CD4-positive, alpha-beta T cell (primary cell): ENCODE measurements around the gene ARFRP1. TPM values are rescaled to one million over a fixed set of nuclear protein-coding genes. Genes with fewer than 3 reads are reported as not detected.

Source experiments
- ATAC-seq: fragments of 200-7000 bp; cut with Tn5 transposase; one replicate; pipeline ENCODE4 v1.10.0; 2022; ENCODE audit warnings: mild to moderate bottlenecking; ENCODE audit not compliant: poor library complexity
- CTCF ChIA-PET: fragments of 350-600 bp; sonication (Branson Sonifier 250); formaldehyde crosslinking; loops from one replicate; lab custom pipeline; 2021; ENCODE audit warnings: antibody characterized with exemption, inconsistent platforms; lab: Charles Lee
- POLR2A ChIA-PET: fragments of 350-600 bp; sonication (Branson Sonifier 250); formaldehyde crosslinking; loops from one replicate; lab custom pipeline; 2021; ENCODE audit warnings: antibody characterized with exemption, inconsistent platforms; lab: Charles Lee
- DNase-seq, 14 experiments: peaks; one replicate each; pipeline ENCODE4 v3.0.0-alpha.2; 2013 to 2020; ENCODE audit warnings: mixed read lengths in 2 of 14
- H3K27ac ChIP-seq, 2 donors: one replicate each; pipeline versions ENCODE4 v1.5.1 to v1.7.0; 2013; ENCODE audit warnings: low read length in 2 of 2, low read depth in 1 of 2, mild to moderate bottlenecking in 1 of 2
- H3K27me3 ChIP-seq, 2 experiments: 1 replicate in 1 of 2; 2 replicates in 1 of 2; pipeline versions ENCODE4 v1.6.1 to v1.7.0; 2013; ENCODE audit warnings: low read length in 2 of 2, control low read depth in 1 of 2, mild to moderate bottlenecking in 1 of 2, moderate library complexity in 1 of 2; ENCODE audit not compliant: insufficient read depth in 2 of 2, control insufficient read depth in 1 of 2
- H3K36me3 ChIP-seq: one replicate; pipeline ENCODE4 v1.6.1; 2013; ENCODE audit warnings: low read length, control low read depth; ENCODE audit not compliant: insufficient read depth
- H3K4me1 ChIP-seq: one replicate; pipeline ENCODE4 v1.6.1; 2013; ENCODE audit warnings: low read length, control low read depth; ENCODE audit not compliant: insufficient read depth
- H3K4me3 ChIP-seq: one replicate; pipeline ENCODE4 v1.5.1; 2013; ENCODE audit warnings: mild to moderate bottlenecking, low read length, moderate library complexity
- H3K9me3 ChIP-seq, 2 experiments: 1 replicate in 1 of 2; 2 replicates in 1 of 2; pipeline versions ENCODE4 v1.6.1 to v1.7.0; 2013; ENCODE audit warnings: low read length in 2 of 2, mild to moderate bottlenecking in 2 of 2, control low read depth in 1 of 2, moderate library complexity in 1 of 2; ENCODE audit not compliant: control insufficient read depth in 1 of 2, insufficient read depth in 1 of 2
- H3K27ac Mint-ChIP-seq: one replicate; pipeline ENCODE4 v1.8.0; 2020; ENCODE audit warnings: mixed read lengths
- H3K27me3 Mint-ChIP-seq: one replicate; pipeline ENCODE4 v1.8.0; 2021; ENCODE audit warnings: mixed read lengths
- H3K36me3 Mint-ChIP-seq: one replicate; pipeline ENCODE4 v1.8.0; 2021; ENCODE audit warnings: low read depth, mixed read lengths
- H3K4me1 Mint-ChIP-seq: one replicate; pipeline ENCODE4 v1.8.0; 2021; ENCODE audit warnings: low read depth, mixed read lengths
- H3K4me3 Mint-ChIP-seq: one replicate; pipeline ENCODE4 v1.8.0; 2020; ENCODE audit warnings: mild to moderate bottlenecking, mixed read lengths
- H3K9me3 Mint-ChIP-seq: one replicate; pipeline ENCODE4 v1.8.0; 2020; ENCODE audit warnings: mixed read lengths
- intact Hi-C, 2 experiments: fragments of 100-400 bp; cut with DNase I in 1 of 2; cut with micrococcal nuclease in 1 of 2; formaldehyde crosslinking; loops; one replicate each; pipeline versions ENCODE4 v1.15.1 to v1.9.0; 2023 to 2025; cut with DNase I, micrococcal nuclease
- total RNA-seq, 174 experiments: library from RNA in 2 of 174; stranded (reverse) in 2 of 174; gene quantifications; one replicate each; pipeline ENCODE4 v1.2.3 and lab custom pipeline; 2021 to 2026
- TF ChIP-seq, protein P1 (sequence below): fragments of 200-600 bp; IDR thresholded peaks from one replicate; pipeline ENCODE4 v1.8.0; 2022; ENCODE audit warnings: antibody characterized with exemption, mild to moderate bottlenecking

Gene ARFRP1
- total RNA-seq, 2 experiments from 2014 or later = 34.5 to 35.7 TPM

- CTCF ChIA-PET = no interaction called here
- H3K27me3 Mint-ChIP-seq = no peaks in the 10 kb centered on the region
Measured at GRCh38 chr20:63754008-63754407, 46.2 kb upstream of the ARFRP1 start.

DNA sequence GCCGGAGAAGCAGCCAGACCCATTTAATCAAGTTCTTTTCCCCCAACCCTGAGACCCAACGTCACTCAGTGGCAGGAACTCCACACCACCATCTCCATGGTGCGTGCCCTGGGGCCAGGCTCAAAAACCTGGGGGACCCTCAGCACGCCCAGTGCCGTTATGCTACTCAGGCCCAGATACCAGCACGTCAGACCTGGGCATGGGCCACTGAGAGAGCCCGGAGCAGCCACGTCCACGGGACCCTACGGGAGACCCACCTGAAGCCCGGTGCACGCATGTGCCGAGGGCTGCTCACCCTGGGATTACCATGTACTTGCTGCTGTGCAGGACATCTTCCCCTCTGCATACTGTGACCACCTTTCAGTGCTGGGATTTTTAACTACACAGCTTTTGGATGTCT lies 45.6 kb upstream of the ARFRP1 start:
- Mint-ChIP-seq H3K27ac (no peak overlapping the region), H3K36me3 (no peaks in the 10 kb centered on the region), H3K27me3 (no peaks in the 10 kb centered on the region), H3K4me1 (peaks cover 41% of the 10 kb centered on the region), H3K4me3 (no peak overlapping the region), H3K9me3 (no peaks in the 10 kb centered on the region)
- Histone ChIP-seq H3K9me3 (no peaks in the 10 kb centered on the region), H3K4me1 (peaks cover 37% of the 10 kb centered on the region), H3K27me3 (no peaks in the 10 kb centered on the region), H3K36me3 (no peaks in the 10 kb centered on the region), H3K4me3 (no peak overlapping the region), H3K27ac (no peak overlapping the region)
- no peak for ATAC-seq
- ChIA-PET CTCF (no interaction called here), POLR2A (interaction anchor here (4.9 kb wide), 1 partner anchor 16 kb away, joined by 118 read pairs; the partner anchor contains the start of genes LIME1 and SLC2A4RG)
- intact Hi-C loops = no loop called here
- TF ChIP-seq, protein P1, sequence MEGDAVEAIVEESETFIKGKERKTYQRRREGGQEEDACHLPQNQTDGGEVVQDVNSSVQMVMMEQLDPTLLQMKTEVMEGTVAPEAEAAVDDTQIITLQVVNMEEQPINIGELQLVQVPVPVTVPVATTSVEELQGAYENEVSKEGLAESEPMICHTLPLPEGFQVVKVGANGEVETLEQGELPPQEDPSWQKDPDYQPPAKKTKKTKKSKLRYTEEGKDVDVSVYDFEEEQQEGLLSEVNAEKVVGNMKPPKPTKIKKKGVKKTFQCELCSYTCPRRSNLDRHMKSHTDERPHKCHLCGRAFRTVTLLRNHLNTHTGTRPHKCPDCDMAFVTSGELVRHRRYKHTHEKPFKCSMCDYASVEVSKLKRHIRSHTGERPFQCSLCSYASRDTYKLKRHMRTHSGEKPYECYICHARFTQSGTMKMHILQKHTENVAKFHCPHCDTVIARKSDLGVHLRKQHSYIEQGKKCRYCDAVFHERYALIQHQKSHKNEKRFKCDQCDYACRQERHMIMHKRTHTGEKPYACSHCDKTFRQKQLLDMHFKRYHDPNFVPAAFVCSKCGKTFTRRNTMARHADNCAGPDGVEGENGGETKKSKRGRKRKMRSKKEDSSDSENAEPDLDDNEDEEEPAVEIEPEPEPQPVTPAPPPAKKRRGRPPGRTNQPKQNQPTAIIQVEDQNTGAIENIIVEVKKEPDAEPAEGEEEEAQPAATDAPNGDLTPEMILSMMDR = no peak
- DNase-seq = no peak

More at GRCh38 chr20:63754008-63754407, 46.2 kb upstream of the ARFRP1 start:
- H3K4me3 Mint-ChIP-seq = no peak overlapping the region
- no peaks in the 10 kb centered on the region for H3K36me3 Mint-ChIP-seq
- intact Hi-C loops = no loop called here
- H3K27ac Mint-ChIP-seq = no peak overlapping the region
- POLR2A ChIA-PET = no interaction called here
- no peaks in the 10 kb centered on the region for H3K36me3 ChIP-seq
- H3K27me3 ChIP-seq = no peaks in the 10 kb centered on the region
- no peak overlapping the region for H3K4me3 ChIP-seq
- H3K4me1 Mint-ChIP-seq = peaks cover 35% of the 10 kb centered on the region
- TF ChIP-seq, protein P1 = no peak
- no peaks in the 10 kb centered on the region for H3K9me3 Mint-ChIP-seq
- DNase-seq = no peak
- H3K27ac ChIP-seq = no peak overlapping the region
- H3K4me1 ChIP-seq = peaks cover 37% of the 10 kb centered on the region
- no peak for ATAC-seq
- no peaks in the 10 kb centered on the region for H3K9me3 ChIP-seq

DNA sequence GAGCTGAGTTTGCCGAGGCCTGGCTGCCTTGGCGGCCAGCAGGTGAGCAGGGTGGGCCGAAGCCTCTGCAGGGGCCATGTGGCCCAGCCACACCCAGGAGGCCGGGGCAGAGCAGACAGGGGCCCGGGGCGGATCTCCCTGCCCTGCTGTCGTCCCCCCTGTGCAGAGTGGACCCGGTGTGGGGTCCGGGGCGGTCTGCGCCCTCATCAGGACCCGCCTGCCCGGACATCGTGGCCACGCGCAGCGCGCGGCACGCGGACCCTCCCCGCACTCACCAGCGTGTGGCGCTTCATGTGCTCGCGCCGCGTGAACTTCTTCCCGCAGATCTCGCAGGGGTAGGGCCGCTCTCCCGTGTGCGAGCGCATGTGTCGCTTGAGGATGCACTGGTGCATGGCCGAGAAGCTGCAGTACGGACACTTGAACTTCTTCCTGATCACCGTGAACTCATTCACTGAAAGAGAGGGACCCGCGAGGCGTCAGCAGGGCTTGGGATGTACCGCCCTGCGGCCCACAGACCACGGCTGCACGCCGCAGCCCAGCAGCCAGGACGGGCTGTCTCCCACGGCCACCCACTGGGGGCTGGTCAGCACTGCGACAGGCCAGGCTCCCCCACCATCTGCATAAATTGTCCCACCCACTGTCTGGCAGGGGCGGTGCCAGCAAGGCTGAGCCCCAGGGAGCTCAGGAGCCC lies 44.8 kb upstream of the ARFRP1 start:
- Mint-ChIP-seq H3K4me3 (no peak overlapping the region), H3K9me3 (no peaks in the 10 kb centered on the region), H3K36me3 (no peaks in the 10 kb centered on the region), H3K27ac (peak overlapping the region; percentile 75), H3K27me3 (no peaks in the 10 kb centered on the region), H3K4me1 (peaks cover 41% of the 10 kb centered on the region)
- DNase-seq (peak in 1 of 14 experiments; percentile 33), ATAC-seq (no peak)
- no peak overlapping the region for H3K4me3 ChIP-seq
- H3K4me1 ChIP-seq = peaks cover 39% of the 10 kb centered on the region
- ChIA-PET CTCF (no interaction called here), POLR2A (interaction anchor here (2.6 to 4.9 kb wide), 2 partner anchors 15 to 45 kb away, joined by 18 to 118 read pairs; partner anchors contain the start of genes ARFRP1, LIME1, SLC2A4RG and ZGPAT)
- H3K27ac ChIP-seq = no peak overlapping the region
- no peaks in the 10 kb centered on the region for H3K36me3 ChIP-seq
- intact Hi-C loops = no loop called here
- TF ChIP-seq, protein P1 = no peak
- H3K27me3 ChIP-seq = no peaks in the 10 kb centered on the region
- H3K9me3 ChIP-seq = no peaks in the 10 kb centered on the region
